CD4-positive, alpha-beta T cell treated with Interleukin-2 at 100 ng/mL for 4 hours (primary cell): ENCODE data around the gene SCRG1.

Experiments
- DNase-seq: peaks from one replicate; pipeline ENCODE4 v3.0.0-alpha.2; 2020; ENCODE audit warnings: low spot score

Gene SCRG1

GRCh38 chr4:173362666-173363065 lies 36.2 kb downstream of the SCRG1 start:
- no peak for DNase-seq

DNA sequence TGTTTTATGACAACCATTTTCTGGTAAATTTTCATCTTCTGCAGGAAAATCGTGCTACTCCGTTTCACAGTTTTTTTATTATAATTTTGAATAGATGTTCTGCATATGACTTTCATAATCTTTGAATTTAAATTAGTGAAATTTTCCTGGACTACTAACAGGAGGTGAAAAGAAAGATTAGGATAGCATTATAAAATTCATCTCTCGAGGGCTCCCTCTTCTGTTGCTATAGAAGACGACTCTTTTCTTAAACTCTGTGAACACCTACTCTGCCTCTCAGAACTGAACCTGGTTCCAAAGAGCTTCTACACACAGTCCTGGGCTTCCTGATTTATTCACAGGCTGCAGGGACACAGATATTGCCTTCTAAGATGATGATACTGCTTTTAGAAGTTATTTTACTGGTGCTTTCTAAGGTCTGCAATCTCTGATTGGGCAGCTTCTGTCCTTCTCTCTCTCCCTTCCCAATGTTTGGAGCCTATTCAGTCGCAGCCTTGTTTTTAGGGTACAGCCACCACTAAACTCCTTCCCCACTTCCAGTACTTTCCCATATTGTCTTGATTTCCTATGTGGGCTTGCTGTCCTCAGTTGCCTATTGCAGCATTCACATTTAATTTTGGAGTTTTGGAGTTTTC lies 38.2 kb downstream of the SCRG1 start:
- no peak for DNase-seq

DNA sequence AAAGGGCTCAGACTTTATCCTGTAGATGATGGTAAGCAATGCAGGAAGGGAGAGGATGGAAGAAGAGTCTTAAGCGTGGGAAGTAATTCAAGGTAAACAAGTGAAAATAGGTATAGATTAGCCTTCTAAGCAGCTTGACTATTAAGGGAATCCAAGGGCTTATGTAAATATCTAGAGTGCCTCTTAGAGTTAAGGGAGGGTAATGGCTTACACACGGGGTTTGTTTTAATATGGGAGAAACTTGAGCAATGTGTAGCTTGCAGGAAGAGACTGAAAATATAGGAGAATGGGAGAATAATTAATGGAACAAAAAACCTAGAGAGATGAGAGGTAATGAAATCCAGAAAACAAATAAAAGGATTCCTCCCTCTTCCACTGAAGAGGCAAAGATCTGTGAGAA lies 41.0 kb downstream of the SCRG1 start:
- DNase-seq = no peak

GRCh38 chr4:173347467-173347866 lies 51.4 kb downstream of the SCRG1 start:
- no peak for DNase-seq

DNA sequence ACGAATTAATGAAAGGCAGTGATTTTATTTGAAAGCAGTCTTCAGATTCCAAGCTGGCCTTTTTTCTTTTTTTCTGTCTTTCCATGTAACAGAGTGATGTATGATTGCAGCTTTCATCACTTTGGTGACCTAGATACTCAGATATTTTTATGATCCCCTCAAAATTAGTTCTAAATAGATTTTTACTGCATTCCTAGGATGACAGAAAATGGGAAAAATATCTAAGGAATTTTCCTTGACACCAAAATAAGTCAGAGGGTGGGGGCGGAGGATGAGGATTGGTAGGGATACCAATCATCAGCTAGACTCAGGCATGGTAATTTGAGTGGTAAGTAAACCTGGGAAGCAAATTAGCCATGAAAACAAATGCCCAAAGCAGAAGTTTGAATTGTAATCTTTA lies 52.8 kb downstream of the SCRG1 start:
- DNase-seq = no peak

- DNase-seq = no peak
Observed at GRCh38 chr4:173345648-173346047, 53.3 kb downstream of the SCRG1 start.

DNA sequence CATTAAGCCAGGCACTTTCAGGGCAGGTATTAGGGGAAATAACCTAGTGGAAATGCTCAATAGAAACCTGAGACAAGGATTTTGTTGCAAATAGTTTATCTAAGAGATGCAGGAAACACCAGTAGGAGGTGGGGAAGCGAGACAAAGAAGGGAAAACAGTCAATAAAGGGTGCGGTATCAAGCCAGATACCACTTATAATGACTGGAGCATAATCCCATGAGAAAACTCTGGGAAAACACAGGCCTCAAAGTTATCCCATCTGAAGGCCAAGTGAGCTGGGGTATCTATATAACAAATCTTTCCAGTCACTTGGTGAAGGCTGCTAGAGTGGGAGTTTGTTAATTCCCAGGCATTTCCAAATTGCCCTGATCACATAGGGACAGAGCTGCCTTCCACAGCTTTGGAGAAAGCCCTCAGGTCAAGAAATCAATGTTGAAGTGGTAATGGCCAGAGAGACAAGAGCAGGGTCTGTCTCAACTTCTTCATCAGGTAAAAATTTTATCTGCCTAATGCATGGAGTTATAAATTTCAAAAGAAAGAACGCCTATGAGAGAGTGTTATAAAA lies 55.0 kb downstream of the SCRG1 start:
- no peak for DNase-seq

DNA sequence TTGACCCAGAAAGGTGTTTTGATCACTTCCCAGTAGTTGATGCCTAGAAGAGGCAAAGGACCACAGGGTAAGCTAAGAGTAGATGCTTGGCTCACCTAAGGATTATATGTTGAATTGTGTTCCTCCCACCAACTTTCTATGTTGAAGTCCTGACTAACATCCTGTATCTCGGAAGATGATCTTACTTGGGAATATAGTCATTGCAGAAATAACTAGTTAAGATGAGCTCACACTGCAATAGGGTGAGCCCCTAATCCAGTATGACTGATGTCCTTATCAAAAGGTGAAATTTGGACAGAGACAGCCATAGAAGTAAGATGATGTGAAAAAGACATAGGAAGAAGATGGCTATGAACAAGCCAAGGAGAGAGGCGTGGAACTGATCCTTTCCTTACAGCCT lies 61.5 kb downstream of the SCRG1 start:
- DNase-seq = no peak

DNA sequence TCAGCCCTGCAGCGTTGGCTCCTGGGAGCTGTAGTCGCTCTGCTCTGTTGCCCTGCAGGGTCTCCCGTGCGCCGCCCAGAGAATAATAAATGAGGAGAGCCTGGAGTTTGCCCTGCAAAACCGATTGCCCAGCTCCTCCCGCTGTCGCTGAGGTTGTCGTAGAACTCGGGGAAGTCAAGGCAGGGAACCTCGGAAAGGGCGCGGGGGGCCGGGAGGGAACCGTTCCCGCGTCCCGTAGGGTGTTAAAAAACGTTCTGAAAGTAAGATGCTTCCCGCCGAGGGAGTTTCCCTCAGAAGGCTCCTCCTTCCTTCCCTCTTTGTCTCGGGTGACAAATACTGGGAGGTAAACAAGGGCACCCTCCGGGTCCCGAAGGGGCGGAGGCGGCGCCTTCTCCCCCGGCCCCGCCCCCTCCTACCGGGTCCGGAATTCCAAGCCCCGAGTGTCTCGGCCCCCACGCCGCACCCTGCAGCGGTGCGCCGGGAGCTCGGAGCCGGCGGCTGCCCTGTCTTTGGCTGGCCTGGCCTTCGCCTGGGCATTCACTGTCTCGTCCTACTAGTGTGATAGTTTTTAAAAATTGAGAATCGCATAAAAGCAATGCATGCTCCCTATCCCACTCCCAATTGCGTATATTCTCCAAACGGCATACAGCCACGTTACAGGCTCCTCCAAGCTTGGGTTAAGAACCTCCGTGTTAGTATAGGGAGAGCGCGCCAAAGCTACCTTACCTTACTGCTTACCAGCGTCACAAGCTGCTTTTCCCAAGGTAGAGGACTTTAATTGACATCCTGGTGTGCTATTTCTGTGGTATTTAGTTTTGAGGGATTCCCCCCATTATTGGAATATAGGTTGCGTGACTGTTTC lies 63.8 kb downstream of the SCRG1 start:
- peak; percentile 29 for DNase-seq
